C4-2B (cell line): Measurements from ENCODE around the gene ICOS.

Experiments
- H3K27ac ChIP-seq: fragments of 450-650 bp; 2 replicates; pipeline ENCODE4 v1.5.1; 2017
- ZFX ChIP-seq: fragments of 450-650 bp; IDR thresholded peaks from 2 replicates; pipeline ENCODE4 v1.6.1; 2017
- TF ChIP-seq, protein P1 (sequence below): fragments of 450-650 bp; conservative IDR thresholded peaks from 2 replicates; pipeline ENCODE4 v1.5.1; 2017; ENCODE audit warnings: mild to moderate bottlenecking

The ICOS gene

GRCh38 chr2:203908066-203908796, 28.3 kb upstream of the ICOS start:
- TF ChIP-seq, protein P1, sequence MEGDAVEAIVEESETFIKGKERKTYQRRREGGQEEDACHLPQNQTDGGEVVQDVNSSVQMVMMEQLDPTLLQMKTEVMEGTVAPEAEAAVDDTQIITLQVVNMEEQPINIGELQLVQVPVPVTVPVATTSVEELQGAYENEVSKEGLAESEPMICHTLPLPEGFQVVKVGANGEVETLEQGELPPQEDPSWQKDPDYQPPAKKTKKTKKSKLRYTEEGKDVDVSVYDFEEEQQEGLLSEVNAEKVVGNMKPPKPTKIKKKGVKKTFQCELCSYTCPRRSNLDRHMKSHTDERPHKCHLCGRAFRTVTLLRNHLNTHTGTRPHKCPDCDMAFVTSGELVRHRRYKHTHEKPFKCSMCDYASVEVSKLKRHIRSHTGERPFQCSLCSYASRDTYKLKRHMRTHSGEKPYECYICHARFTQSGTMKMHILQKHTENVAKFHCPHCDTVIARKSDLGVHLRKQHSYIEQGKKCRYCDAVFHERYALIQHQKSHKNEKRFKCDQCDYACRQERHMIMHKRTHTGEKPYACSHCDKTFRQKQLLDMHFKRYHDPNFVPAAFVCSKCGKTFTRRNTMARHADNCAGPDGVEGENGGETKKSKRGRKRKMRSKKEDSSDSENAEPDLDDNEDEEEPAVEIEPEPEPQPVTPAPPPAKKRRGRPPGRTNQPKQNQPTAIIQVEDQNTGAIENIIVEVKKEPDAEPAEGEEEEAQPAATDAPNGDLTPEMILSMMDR = no peak
- no peak for TF ChIP-seq ZFX
- H3K27ac ChIP-seq = no peak overlapping the region

DNA sequence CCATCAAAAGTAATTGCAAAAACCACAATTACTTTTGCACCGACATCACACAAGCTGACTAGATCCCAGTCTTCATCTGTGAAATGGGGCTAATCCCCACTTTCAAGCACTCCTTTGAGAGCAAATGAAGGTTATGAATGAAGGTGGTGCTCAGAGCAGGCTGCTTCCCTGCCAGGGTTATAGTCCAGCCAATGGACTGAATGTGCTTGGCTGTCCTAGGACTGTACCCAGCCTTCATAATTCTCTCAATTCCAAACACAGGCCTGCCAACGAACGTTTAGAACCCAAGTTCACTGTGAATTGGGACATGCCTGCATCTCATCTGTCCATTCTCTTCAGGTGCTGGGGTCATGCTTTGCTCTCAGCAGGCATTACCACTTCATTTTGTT, 27.8 kb upstream of the ICOS start:
- TF ChIP-seq, protein P1 = no peak
- no peak for TF ChIP-seq ZFX
- H3K27ac ChIP-seq = no peak overlapping the region

DNA sequence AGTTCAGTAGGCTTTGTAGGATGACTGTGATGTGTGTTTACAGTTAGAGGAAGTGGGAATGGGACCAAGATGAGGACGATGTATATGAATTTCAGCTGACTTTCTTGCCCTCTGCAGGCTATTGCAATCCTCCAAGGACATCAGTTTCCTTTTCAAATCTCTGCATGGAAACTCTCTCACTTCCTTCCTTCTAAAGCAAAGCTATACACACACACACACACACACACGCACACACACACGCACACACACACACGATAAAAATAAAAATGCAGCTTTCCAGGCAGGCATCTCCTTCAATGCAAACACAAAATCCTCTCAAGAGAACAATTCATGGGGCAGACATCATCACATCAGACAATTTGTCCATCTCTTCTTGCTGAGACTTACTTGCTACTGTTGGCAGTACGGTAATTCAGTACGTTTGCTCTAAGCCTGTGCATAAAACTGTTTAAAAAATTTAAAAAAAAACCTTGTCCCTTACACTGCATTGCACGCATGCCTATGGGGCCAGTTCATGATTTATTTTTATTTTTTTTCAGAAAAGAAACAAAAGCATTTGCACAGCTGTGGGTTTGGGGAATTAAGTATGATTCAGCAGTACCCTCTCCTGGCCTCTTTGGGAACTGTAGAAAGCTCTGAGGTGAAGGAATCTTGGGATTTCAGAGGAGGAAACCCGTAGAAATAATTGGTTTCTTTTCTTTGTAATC, 27.1 kb upstream of the ICOS start:
- TF ChIP-seq, protein P1 = peak; percentile 81
- no peak for TF ChIP-seq ZFX
- H3K27ac ChIP-seq = no peak overlapping the region

GRCh38 chr2:203909974-203910373, 26.6 kb upstream of the ICOS start:
- no peak overlapping the region for H3K27ac ChIP-seq
- TF ChIP-seq ZFX = no peak
- TF ChIP-seq, protein P1 = peak; percentile 61

GRCh38 chr2:203913947-203914346, 22.6 kb upstream of the ICOS start:
- H3K27ac ChIP-seq = no peak overlapping the region
- TF ChIP-seq, protein P1 = no peak

- H3K27ac ChIP-seq = no peak overlapping the region
- no peak for TF ChIP-seq ZFX
- TF ChIP-seq, protein P1 = no peak
Observed at GRCh38 chr2:203914546-203915182, 21.9 kb upstream of the ICOS start.

- H3K27ac ChIP-seq = no peak overlapping the region
- TF ChIP-seq ZFX = no peak
- TF ChIP-seq, protein P1 = no peak
Observed at GRCh38 chr2:203915256-203915655, 21.3 kb upstream of the ICOS start.
